ENCODE data around the gene CDK5R2. TPM values are rescaled to one million over a fixed set of nuclear protein-coding genes. Genes with fewer than 3 reads are reported as not detected.

Gene CDK5R2
- total RNA-seq, 1 experiment from 2014 or later, result 0.11 TPM

DNA sequence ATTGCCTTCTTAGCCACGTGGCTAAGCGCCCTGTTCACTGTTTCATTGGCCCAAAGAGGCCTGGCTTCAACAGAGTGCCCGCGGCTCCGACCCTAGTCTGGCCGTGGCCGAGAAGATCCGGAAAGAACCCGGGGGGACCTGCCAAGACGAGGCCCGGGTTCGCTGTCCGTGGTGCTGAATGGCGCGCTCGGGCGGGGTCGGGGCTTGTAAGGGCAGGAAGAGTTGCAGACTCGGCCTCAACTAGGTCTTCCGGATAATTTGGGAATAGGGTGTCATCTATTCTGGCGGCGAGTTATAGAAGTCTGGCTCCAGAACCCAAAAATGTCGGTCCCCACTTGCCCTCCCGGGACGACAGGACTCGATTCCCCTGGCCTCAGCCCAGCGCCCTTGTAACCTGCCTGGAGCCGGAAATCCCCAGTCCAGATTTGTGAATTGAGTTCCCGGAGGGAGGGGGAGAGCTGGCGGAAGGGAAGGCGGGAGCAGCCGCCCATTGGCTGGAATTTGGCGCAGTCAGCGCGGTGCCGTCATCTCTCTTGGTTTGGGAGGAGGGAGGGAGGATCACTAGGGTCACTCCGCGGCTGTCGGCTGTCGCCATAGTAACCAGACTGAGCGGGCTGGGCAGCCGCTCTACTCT is 3.5 kb downstream of the CDK5R2 start:
- no TSS peak for BruUV-seq (replicated peaks)
- Histone ChIP-seq H3K4me1 (ENCODE audit: insufficient read depth, low read length) (peaks cover 35% of the 10 kb centered on the region), H3K9ac (ENCODE audit: low read length) (no peak overlapping the region), H2AFZ (ENCODE audit: low read length) (no peak overlapping the region), H3K4me3 (ENCODE audit: low read length) (no peak overlapping the region), H3K9me3 (ENCODE audit: low read length) (no peaks in the 10 kb centered on the region), H3K4me2 (ENCODE audit: low read length) (peak overlapping the region; percentile 67; the same call in 1 of the 2 replicates), H3K9me2 (replicated peaks; ENCODE audit: low read length) (no peaks in the 10 kb centered on the region), H3K36me3 (ENCODE audit: low read depth, low read length) (no peaks in the 10 kb centered on the region), H3K27me3 (ENCODE audit: low read length) (peaks cover 19% of the 10 kb centered on the region), H4K20me1 (ENCODE audit: low read length) (no peaks in the 10 kb centered on the region), H3K27ac (ENCODE audit: low read length) (peak overlapping the region; percentile 93), H3F3A (ENCODE audit: low read length, unreplicated experiment) (no peaks in the 10 kb centered on the region), H3K79me2 (ENCODE audit: low read length) (no peaks in the 10 kb centered on the region)
- CTCF ChIA-PET, result no interaction called here
- TF ChIP-seq EZH2 (IDR thresholded peaks at IDR 0.05; ENCODE audit: low read length, unreplicated experiment), result no peak
- TF ChIP-seq EZH2phosphoT487 (IDR thresholded peaks at IDR 0.05; ENCODE audit: borderline replicate concordance, low read length), result no peak
- TF ChIP-seq, protein P1, sequence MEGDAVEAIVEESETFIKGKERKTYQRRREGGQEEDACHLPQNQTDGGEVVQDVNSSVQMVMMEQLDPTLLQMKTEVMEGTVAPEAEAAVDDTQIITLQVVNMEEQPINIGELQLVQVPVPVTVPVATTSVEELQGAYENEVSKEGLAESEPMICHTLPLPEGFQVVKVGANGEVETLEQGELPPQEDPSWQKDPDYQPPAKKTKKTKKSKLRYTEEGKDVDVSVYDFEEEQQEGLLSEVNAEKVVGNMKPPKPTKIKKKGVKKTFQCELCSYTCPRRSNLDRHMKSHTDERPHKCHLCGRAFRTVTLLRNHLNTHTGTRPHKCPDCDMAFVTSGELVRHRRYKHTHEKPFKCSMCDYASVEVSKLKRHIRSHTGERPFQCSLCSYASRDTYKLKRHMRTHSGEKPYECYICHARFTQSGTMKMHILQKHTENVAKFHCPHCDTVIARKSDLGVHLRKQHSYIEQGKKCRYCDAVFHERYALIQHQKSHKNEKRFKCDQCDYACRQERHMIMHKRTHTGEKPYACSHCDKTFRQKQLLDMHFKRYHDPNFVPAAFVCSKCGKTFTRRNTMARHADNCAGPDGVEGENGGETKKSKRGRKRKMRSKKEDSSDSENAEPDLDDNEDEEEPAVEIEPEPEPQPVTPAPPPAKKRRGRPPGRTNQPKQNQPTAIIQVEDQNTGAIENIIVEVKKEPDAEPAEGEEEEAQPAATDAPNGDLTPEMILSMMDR (conservative IDR thresholded peaks at IDR 0.05; ENCODE audit: low read depth, low read length), result no peak
- intact Hi-C loops (cut with micrococcal nuclease), result no loop called here
- POLR2A ChIA-PET (ENCODE audit: unreplicated experiment), result no interaction called here
- DNase-seq, result peak; percentile 41
- no peak for ATAC-seq

DNA sequence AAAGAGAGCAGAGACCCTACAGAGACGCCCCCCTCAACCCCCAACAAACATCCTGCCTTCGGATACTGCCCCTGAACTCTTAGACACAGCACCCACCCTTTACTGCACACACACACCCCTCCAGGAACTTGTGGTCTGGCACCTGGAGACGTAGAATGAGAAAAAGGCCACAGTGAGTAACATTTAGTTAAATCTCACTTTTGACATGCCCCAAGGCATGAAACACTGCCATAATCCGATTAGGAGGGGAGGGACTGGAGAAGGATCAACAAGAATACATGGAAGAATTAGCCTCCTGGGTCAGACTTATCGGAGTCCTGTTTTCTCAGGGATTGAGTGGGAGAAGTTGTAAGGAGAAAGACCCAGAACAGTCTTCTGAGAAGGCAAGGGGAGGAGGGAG is 4.1 kb downstream of the CDK5R2 start:
- BruUV-seq (replicated peaks), result no TSS peak
- H4K20me1 ChIP-seq (ENCODE audit: low read length), result no peaks in the 10 kb centered on the region
- intact Hi-C loops (cut with micrococcal nuclease), result no loop called here
- H3K4me1 ChIP-seq (ENCODE audit: insufficient read depth, low read length), result peaks cover 35% of the 10 kb centered on the region
- peak overlapping the region; percentile 93 for H3K27ac ChIP-seq (ENCODE audit: low read length)
- TF ChIP-seq, protein P1 (conservative IDR thresholded peaks at IDR 0.05; ENCODE audit: low read depth, low read length), result no peak
- TF ChIP-seq EZH2phosphoT487 (IDR thresholded peaks at IDR 0.05; ENCODE audit: borderline replicate concordance, low read length), result no peak
- no peak for TF ChIP-seq EZH2 (IDR thresholded peaks at IDR 0.05; ENCODE audit: low read length, unreplicated experiment)
- POLR2A ChIA-PET (ENCODE audit: unreplicated experiment), result no interaction called here
- CTCF ChIA-PET, result no interaction called here
- H3K36me3 ChIP-seq (ENCODE audit: low read depth, low read length), result no peaks in the 10 kb centered on the region
- H3K4me2 ChIP-seq (ENCODE audit: low read length), result peak overlapping the region; percentile 67
- H3K9ac ChIP-seq (ENCODE audit: low read length), result peak overlapping the region; percentile 61
- H3K79me2 ChIP-seq (ENCODE audit: low read length), result no peaks in the 10 kb centered on the region
- no peaks in the 10 kb centered on the region for H3K9me2 ChIP-seq (replicated peaks; ENCODE audit: low read length)
- no peaks in the 10 kb centered on the region for H3K9me3 ChIP-seq (ENCODE audit: low read length)
- no peak for ATAC-seq
- no peak overlapping the region for H2AFZ ChIP-seq (ENCODE audit: low read length)
- H3F3A ChIP-seq (ENCODE audit: low read length, unreplicated experiment), result no peaks in the 10 kb centered on the region
- DNase-seq, result peak; percentile 37
- no peak overlapping the region; the same call in 1 of the 2 replicates for H3K4me3 ChIP-seq (ENCODE audit: low read length)
- H3K27me3 ChIP-seq (ENCODE audit: low read length), result peaks cover 22% of the 10 kb centered on the region

DNA sequence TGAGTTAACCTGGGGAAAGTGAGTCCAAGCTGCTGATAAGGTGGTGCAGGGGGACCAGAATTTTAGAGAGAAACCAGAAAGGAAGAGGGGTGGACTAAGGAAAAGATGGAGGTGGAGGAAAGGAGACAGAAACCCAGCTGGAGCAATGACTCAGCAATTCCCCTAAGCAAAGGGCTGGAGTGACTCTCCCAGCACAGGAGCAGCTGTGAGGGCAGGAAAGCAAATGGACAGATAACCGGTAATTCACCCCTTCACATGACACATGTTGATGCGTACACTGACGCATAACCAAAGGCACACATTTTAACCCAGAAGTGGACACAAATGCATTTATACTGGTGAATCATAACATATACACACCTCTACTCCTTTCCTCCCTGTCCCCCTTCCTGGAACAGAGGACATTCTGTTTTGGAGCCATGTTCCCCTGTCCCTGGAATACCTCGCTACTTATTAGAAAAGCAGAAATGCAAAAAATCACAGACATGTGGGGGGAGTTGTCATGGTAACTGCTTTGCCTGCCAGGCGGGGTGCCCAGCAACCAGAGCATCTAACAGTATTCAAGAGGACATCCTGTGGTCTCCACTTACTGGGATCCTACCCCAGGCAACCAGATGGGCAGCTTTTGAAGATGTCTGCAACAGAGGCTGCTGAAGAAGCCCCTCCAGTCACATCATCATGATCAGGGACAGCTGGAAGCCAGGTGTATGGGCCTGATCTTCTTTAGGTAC is 4.7 kb downstream of the CDK5R2 start:
- Histone ChIP-seq H3K9me3 (ENCODE audit: low read length) (no peaks in the 10 kb centered on the region), H3K9me2 (replicated peaks; ENCODE audit: low read length) (no peaks in the 10 kb centered on the region), H3K79me2 (ENCODE audit: low read length) (no peaks in the 10 kb centered on the region), H3K36me3 (ENCODE audit: low read depth, low read length) (no peaks in the 10 kb centered on the region), H2AFZ (ENCODE audit: low read length) (peak overlapping the region; percentile 43; the same call in 1 of the 2 replicates), H3K27ac (ENCODE audit: low read length) (peak overlapping the region; percentile 93), H3K9ac (ENCODE audit: low read length) (peak overlapping the region; percentile 61), H3K4me3 (ENCODE audit: low read length) (no peak overlapping the region; the same call in 1 of the 2 replicates), H3F3A (ENCODE audit: low read length, unreplicated experiment) (no peaks in the 10 kb centered on the region), H3K27me3 (ENCODE audit: low read length) (peaks cover 22% of the 10 kb centered on the region), H3K4me1 (ENCODE audit: insufficient read depth, low read length) (peaks cover 32% of the 10 kb centered on the region), H3K4me2 (ENCODE audit: low read length) (peak overlapping the region; percentile 67), H4K20me1 (ENCODE audit: low read length) (no peaks in the 10 kb centered on the region)
- POLR2A ChIA-PET (ENCODE audit: unreplicated experiment), result interaction anchor here (0.5 kb wide), 1 partner anchor 84 kb away, joined by 5 read pairs; the partner anchor contains the start of gene WNT10A
- no TSS peak for BruUV-seq (replicated peaks)
- TF ChIP-seq EZH2 (IDR thresholded peaks at IDR 0.05; ENCODE audit: low read length, unreplicated experiment), result no peak
- TF ChIP-seq EZH2phosphoT487 (IDR thresholded peaks at IDR 0.05; ENCODE audit: borderline replicate concordance, low read length), result no peak
- TF ChIP-seq, protein P1 (conservative IDR thresholded peaks at IDR 0.05; ENCODE audit: low read depth, low read length), result no peak
- DNase-seq, result peak; percentile 88
- CTCF ChIA-PET, result no interaction called here
- ATAC-seq, result peak; percentile 39
- intact Hi-C loops (cut with micrococcal nuclease), result no loop called here
